Fibroblast of lung (primary cell): ENCODE data around the gene IMMP1L.

Experiments
- CTCF ChIP-seq, 2 donors: IDR thresholded peaks in 1 of 2; conservative IDR thresholded peaks in 1 of 2; 1 replicate in 1 of 2; 2 replicates in 1 of 2; pipeline ENCODE4 v1.5.1; 2011 to 2012; ENCODE audit warnings: low read length in 2 of 2, control low read depth in 1 of 2, inconsistent platforms in 1 of 2, low read depth in 1 of 2, mild to moderate bottlenecking in 1 of 2
- EZH2 ChIP-seq: IDR thresholded peaks from 2 replicates; pipeline ENCODE4 v1.5.1; 2012; ENCODE audit warnings: low read length, control low read depth, mild to moderate bottlenecking; ENCODE audit errors: missing control alignments

GRCh38 chr11:31445621-31446020 lies 63.8 kb downstream of the IMMP1L start:
- TF ChIP-seq EZH2 (no peak), CTCF (conservative IDR thresholded peaks at IDR 0.05 in 1 of 2, IDR thresholded peaks at IDR 0.05 in 1 of 2; ENCODE audit: low read depth in 1 of 2, low read length in 2 of 2) (no peak)
